Hematopoietic multipotent progenitor cell treated with erythropoietin and hydrocortisone succinate and interleukin-3 and kit ligand, for 8 days (in vitro differentiated cells): Measurements from ENCODE around the gene NPW.
A peak's percentile ranks its signal among the peaks of the same experiment; 100 is the strongest.

Source experiments
- DNase-seq: peaks from one replicate; pipeline ENCODE4 v3.0.0-alpha.2; 2015

NPW gene

GRCh38 chr16:1984347-1985225, 35.0 kb upstream of the NPW start:
- no peak for DNase-seq

GRCh38 chr16:1985466-1986150, 34.0 kb upstream of the NPW start:
- DNase-seq: no peak

GRCh38 chr16:1987198-1987597, 32.4 kb upstream of the NPW start:
- no peak for DNase-seq

DNA sequence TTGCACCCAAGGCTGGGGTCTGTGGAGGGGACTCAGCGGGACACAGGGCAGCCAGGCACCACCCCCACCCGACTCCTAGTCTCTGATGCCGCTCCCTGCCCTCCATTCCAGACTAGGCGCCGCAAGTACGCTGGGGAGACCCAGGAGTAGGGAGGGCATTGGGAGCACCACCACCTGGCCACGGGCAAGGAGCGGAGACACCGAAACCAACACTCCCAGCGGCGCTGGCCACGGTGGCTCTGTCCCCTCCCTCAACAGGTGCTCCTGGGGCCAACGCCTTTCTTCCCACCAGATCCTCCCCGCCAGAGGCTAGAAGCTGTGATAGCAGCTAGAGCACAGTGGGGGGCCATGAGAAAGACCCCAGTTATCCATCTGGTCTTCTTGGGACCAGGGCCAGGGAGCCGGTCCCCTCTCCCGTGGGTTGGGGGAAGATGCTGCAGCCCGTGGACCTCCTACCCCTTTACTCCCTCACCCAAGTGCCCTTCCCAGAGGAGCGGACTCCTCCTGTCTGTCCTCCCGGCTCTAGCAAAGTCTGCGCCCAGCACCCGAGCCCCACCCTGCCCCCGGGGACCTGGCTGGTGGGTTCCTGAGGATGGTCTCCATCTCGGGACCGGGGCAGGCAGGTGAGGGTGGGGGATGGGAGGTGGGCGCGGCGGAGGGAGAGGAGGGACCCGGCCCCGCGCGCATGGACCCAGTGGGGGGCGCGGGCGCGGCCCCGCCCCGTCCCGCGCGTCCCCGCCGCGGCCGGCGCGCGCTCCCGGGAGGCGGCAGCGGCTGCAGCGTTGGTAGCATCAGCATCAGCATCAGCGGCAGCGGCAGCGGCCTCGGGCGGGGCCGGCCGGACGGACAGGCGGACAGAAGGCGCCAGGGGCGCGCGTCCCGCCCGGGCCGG, 30.1 kb upstream of the NPW start, which contains the start of gene SYNGR3:
Gene SYNGR3, plus strand, starts transcription at position 762 of the 892 bp plus-strand sequence. CDS start 133 bp downstream, outside the sequence.
- DNase-seq: no peak

DNA sequence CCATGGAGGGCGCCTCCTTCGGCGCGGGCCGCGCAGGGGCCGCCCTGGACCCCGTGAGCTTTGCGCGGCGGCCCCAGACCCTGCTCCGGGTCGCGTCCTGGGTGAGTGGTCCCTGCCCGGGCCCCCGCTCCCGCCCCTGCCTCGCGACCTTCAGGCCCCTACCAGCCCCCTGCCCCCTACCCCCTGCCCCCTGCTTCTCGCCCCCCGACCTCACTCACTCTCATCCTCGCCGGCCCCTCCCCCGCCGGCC, 29.6 kb upstream of the NPW start:
- DNase-seq: no peak

- no peak for DNase-seq
Measured at GRCh38 chr16:1990351-1991134, 29.0 kb upstream of the NPW start.

GRCh38 chr16:1991135-1991551, 28.4 kb upstream of the NPW start:
- DNase-seq: no peak

- DNase-seq: no peak
Measured at GRCh38 chr16:1991588-1991947, 28.0 kb upstream of the NPW start.

DNA sequence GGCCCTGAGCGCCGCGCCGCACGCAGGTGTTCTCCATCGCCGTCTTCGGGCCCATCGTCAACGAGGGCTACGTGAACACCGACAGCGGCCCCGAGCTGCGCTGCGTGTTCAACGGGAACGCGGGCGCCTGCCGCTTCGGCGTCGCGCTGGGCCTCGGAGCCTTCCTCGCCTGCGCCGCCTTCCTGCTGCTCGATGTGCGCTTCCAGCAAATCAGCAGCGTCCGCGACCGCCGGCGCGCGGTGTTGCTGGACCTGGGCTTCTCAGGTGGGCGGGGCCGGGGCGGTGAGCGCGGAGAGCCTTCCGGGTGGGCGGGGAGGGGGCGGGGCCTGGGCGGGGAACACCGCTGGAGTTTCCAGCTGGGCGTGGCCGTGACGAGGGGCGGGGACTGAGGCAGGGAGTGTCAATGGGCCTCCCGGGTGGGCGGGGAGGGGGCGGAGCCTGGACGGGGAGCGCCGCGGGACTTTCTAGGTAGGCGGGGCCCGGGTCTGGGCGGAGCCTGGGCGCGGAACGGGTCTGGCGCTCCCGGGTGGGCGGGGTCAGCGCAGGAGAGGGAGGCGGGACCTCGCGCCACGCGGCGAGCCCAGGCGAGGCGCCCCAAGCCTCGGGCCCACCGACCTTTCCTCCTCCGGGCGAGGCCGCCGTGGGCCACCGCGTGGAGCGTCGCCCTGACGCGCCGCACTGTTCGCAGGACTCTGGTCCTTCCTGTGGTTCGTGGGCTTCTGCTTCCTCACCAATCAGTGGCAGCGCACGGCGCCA, 27.5 kb upstream of the NPW start:
- peak; percentile 89 for DNase-seq

DNA sequence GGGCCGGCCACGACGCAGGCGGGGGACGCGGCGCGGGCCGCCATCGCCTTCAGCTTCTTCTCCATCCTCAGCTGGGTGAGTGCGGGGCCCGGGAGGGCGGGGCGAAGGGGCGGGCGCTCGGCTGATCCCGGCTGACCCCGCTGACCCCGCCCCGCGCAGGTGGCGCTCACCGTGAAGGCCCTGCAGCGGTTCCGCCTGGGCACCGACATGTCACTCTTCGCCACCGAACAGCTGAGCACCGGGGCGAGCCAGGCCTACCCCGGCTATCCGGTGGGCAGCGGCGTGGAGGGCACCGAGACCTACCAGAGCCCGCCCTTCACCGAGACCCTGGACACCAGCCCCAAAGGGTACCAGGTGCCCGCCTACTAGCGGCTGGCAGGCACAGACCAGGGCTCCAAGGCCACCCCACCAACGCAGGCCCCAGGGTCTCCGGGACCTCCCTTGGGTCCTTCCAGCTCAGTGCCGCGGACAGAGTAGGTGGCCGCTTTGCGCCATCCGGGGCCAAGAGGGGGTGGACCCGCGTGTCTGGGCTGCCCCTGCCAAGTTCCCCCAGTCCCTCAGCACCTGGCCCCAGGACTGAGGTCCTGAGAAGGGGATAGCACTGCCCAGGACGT, 26.8 kb upstream of the NPW start:
- DNase-seq: no peak

- DNase-seq: no peak
Measured at GRCh38 chr16:1993731-1994131, 25.9 kb upstream of the NPW start.

GRCh38 chr16:1997494-1998359, 21.9 kb upstream of the NPW start:
- no peak for DNase-seq

GRCh38 chr16:1998360-1998835, 21.2 kb upstream of the NPW start:
- no peak for DNase-seq

DNA sequence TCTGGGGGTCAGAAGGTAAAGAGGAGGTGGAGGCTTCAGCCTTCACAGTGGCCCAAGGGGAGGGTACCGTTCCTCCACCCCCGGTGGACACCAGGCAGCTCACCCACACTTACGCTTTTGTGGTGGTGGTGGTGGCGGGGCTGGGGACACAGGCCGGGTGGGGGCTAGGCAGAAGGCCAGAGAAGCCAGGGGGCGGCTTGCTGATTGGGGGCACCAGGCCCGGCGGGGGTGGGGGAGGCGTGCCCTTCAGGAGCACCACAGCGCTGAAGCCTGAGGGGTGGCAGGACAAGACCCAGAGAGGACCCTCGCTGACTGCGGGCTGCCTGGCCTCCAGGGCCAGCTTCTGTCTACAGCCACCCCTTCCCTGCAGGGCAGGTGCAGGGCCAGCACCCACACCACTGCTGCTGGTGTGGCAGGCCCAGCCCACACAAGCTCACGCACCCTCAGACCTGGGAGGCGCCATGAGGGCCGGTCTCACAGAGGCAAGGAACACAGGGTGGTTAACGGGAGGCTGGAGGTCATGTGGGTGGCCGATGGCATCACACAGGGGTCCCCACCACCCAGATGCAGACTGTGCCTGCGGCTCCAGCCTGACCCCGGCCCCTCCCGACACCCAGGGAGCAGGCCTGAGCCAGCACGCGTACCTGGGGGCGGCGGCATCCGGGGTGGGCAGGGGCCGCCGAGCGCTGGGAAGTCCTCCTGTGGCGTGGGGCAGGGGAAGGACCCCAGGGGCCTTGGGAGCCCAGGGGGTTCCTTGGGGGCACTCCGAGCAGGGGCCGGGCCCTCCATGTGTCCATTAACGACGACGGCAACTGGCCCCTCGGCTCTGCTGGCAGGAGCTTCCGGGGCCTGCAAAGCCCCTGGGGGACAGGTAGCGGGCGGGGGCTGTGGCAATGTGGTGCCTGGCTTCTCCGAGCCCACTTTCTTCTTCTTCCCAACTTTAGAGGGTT, 20.5 kb upstream of the NPW start:
- DNase-seq: no peak

DNA sequence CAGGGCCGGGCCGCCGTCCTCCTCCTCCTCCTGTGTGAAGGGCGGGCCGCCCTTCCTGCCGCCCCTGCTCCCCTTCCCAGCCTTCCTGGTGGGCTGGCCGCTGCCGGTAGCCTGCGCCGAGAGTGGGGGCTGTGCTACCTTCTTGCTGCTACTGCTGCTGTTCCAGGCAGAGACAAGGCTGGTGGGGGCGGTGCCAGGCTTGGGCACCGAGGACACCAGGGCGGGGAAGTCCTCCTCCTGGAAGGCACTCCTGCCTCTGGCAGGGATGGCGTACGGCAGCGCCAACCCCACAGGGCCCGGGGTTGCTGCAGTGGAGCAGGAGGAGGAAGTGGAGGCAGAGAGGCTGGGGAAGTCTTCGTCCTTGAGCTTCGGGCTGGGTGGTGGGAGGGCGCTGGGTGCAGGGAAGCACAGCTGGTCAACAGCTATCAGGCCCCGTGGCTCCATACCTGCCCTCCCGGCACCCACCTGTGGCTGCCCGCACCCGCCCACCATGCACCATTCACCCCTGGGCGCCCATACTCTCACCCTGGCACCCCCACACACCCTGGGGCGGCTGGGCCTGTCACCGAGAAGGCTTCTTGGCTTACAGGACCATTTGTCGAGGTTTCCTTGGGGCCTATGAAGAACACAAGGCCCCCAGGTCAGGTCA, 19.6 kb upstream of the NPW start:
- DNase-seq: no peak

GRCh38 chr16:2001035-2001434, 18.6 kb upstream of the NPW start:
- no peak for DNase-seq

GRCh38 chr16:2001456-2002355, 17.9 kb upstream of the NPW start:
- DNase-seq: no peak
